GM19240 (cell line): ENCODE data around the gene ZRANB3.
"Not testable (repeated sequence)": the region's sequence is repeated elsewhere in the genome, so short reads cannot be mapped to it uniquely, and the experiment has no call there.

ENCODE experiments used
- DNase-seq: peaks from one replicate; pipeline ENCODE4 v3.0.0; 2011; ENCODE audit warnings: low spot score; ENCODE audit not compliant: insufficient read length

Gene ZRANB3

DNA sequence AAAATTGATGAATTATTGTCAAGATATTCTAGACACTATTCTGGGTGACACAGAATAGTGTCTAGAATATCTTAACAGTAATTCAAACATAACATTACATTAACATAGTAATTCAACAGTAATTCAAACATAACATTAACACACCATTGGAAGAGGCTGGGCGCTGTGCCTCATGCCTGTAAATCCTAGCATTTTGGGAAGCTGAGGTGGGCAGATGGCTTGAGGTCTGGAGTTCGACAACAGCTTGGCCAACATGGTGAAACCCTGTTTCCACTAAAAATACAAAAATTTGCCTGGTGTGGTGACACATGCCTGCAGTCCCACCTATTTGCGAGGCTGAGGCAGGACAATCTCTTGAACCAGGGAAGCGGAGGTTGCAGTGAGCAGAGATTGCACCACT, 195.8 kb downstream of the ZRANB3 start:
- DNase-seq, result no peak

DNA sequence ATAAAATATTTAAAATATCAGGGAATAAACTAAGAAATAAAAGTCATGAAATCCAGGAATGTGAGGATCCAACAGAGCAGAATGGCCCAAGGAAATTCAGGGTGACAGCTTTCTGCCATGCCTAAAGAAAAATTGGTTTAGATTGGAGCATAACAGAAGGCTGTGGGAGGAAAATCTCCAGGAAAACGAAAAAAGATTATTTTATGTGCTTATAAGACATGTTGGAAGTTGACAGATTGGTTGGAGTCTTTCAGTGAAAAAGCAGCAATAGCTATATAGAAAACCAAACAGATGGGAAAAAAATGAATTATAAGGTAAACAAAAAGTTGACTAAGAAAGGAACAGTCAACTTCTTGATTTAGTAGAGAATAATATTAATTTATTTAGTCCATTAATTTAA, 203.9 kb downstream of the ZRANB3 start:
- no peak for DNase-seq

DNA sequence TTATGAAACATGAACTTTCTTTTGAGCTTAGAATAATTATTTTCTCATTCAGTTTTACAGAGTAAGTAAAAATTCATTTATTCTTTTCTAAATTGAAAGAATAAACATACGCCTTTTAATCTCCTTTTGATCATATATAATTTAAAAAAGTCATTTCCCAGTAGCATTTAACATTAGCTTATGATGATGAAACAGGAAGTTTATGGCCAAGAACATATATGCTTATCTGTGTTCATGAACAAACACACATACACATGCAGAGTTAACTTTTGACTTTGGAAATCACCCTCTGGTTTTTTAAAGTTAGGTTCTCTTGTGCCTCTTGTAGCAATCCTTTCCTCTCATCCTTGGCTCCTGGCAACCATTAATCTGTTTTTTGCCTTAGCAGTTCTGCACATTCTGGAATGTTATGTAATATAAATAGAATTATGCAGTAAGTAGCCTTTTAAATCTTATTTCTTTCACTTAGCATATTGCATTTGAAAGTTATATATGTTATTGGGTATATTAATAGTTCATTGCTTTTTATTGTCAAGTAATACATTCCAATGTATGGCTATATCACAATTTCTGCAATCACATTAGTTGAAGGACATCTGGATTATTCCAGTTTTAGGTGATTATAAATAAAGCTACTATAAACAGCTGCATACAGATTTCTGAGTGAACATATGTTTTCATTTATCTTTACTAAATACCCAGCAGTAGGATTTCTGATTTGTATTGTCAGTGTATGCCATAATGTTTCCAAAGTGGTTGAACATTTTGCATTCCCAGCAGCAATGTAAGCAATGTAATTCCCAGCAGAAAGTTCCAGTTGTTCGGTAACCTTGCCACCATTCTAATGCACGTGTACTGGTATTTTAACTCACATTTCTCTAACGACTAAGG, 210.3 kb downstream of the ZRANB3 start:
- DNase-seq, result no peak

DNA sequence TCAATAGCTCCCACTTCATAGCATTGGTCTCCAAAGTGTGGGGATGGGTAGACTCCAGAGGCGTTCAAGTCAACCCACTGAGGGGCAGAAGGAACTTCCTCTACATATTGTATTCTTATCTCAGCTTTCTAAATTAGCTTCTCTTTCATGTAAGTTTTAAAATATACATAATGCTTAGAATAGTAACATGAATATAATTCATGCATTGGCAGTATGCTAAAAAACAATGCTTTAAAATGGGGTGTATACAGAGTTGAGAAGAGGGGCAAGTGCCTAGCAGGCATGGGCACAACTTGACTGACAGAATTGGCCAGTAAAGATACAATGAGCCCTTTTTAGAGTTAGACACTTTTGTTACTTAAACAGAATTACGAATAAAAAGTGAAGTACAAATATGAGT, 212.2 kb downstream of the ZRANB3 start:
- DNase-seq, result no peak

DNA sequence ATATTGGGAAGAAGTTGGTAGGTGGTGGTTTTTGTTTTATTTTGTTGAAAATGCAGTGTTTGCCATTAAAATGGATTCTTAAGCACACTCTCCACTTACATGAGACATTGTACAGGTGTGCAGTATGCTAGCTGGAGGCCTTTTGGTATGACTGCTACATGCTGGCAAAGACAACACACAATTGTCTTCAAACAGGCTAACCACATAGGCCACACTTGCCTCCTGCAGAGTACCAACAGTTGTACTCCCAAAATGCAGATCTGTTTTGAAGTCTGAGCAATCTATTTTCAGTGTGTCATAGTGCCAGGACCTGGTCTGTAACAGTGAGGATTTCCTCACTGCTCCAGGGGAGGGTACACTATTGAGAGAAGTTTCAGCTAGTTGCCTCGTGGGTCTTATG, 213.6 kb downstream of the ZRANB3 start:
- no peak for DNase-seq

DNA sequence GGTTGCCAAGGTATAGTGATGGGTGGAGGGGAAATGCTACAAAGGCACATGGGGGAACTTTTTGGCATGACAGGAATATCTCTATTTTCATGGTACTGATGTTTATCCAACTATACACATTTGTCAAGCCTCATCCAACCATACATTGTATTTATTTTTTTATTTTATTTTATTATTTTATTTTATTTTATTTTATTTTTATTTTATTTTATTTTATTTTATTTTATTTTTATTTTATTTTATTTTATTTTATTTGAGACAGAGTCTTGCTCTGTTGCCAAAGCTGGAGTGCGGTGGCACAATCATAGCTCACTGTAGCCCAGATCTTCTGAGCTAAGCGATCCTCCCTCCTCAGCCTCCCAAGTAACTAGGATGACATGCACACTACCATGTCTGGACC, 219.1 kb downstream of the ZRANB3 start:
- DNase-seq, result no peak

DNA sequence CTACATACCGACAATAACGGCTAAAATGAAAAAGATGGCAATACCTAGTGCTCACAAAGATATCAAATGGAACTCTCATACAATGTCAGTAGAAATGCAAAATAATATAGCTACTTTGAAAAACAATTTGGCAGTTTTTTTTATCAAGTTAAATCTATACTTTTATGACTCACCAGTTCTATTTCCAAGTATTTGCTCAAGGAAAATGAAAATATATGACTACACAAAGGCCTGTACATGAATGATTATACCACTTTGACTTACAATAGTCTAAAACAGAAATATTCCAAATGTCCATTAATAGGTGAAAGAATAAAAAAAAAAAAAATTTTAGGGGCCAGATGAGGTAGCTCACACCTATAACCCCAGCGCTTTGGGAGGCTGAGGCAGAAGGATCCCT, 219.8 kb downstream of the ZRANB3 start:
- no peak for DNase-seq

DNA sequence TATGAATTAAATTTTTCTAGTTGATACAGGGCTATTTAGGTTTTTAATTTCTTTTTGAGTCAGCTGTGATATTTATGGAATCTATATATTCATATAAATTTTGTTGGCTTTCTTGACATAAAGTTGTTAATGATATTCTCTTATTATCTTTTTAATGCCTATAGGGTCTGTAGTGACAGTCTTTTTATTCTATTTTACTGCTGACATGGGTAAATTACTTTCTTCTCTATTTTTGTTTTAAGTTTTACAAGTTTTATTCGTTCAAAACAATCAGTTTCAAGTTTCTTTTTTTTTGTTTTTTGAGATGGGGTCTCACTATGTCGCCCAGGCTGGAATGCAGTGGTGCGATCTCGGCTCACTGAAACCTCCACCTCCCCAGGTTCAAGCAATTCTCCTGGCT, 226.3 kb downstream of the ZRANB3 start:
- no peak for DNase-seq

DNA sequence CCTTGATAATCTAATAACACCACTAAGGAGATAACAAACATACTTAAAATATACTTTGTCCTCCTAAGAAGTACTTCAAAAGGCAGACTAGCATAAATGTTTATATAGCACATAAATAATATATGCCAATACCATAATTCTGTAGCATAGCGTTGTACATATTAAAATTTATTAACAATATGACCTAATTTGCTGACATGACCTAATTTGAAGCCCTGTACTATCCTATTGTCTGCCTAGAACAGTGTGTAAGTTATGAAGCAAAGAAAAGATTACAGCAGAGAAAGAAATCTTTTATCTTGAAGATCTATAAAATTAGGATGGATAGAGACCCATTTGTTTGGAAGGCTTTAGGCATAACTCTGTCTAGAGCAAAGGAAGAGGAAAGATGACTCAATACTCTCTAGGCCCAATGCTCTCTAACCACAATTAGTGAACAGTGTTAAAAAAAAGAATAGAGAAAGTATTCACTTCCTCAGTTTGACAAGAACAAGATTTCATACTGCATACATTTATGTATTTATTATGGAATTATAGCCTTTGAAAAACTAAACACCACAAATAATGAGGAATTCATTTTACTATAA, 231.3 kb downstream of the ZRANB3 start:
- no peak for DNase-seq

DNA sequence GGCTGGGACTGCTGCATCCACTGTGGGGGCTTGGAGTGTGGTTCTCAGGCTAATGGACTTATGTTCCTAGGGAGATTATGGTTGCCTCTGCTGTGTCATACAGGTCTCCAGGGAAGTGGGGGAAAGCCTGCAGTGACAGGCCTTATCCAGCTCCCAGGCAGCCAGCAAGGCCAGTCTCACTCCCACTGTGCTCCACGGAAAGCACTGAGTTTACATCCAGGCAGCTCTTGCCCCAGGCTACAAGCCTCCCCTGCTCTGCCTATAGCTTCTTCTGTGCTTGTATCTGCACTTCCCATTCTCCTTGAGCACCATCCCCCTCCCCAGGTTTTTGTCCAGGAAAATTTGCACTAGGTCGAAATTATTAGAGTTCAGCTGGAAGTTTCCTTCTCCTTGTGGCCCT, 231.9 kb downstream of the ZRANB3 start:
- no peak for DNase-seq

DNA sequence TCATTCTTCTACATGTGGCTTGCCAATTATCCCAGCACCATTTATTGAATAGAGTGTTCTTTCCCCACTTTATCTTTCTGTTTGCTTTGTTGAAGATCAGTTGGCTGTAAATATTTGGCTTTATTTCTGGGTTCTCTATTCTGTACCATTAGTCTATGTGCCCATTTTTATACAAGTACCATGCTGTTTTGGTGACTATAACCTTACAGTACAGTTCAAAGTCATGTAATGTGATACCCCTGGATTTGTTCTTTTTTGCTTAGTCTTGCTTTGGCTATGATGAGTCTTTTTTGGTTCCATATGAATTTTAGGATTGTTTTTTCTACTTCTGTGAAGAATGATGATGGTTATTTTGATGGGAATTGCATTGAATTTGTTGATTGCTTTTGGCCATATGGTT, 243.9 kb downstream of the ZRANB3 start:
- not testable (repeated sequence) for DNase-seq

DNA sequence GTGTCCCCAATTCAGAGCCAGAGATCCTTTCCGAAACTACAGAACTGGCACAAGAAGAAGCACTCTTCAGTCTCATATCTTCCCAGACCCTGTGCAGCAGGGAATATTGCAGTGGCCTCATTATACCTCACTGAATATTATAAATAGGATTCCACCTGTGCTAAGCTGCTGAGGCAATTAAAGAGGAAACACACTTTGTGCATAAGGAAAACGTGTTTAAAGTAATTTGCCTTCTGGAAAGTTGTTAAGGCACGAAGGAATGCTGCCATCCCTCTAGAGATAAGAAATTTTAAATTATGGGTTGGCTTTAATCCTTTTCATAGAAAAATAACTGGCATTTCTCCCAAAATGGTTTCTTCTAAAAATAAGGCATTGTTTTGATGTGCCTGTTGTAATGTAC, 245.6 kb downstream of the ZRANB3 start:
- no peak for DNase-seq

DNA sequence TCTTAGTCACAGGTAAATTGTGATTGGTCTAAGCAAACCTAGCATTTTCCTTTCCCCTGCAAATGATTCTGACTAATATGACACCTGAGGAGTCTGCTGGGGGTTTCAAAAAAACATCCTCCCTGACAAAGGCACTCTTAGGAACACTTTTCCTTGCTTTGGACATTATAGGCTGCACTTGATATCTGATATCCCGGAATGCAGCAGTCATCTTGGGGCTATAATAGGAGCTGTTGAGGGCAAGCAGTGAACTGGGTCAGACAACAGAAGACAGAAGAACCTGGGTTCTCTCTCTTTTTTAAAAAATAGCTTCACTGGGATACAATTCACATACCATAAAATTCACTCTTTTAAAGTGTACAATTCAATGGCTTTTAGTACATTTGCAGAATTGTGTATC, 249.6 kb downstream of the ZRANB3 start:
- no peak for DNase-seq

DNA sequence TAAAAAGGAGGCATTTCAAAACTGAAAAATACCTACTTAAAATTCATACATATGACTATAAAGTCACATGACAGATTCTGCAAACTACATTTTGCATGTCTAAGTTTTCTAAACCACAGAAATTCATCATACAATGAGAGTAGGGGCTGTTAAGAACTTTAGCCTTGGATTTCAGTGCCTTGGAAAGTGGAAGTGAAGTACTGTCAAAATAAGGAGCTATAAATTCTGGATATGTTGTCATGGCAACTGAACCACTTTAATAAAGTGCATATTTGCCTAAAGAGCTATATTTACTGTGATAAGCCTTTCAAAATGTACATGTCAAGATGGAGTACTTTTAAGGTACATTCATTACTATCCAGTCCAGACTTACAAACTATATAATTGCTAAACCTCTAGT, 251.8 kb downstream of the ZRANB3 start:
- DNase-seq, result no peak

DNA sequence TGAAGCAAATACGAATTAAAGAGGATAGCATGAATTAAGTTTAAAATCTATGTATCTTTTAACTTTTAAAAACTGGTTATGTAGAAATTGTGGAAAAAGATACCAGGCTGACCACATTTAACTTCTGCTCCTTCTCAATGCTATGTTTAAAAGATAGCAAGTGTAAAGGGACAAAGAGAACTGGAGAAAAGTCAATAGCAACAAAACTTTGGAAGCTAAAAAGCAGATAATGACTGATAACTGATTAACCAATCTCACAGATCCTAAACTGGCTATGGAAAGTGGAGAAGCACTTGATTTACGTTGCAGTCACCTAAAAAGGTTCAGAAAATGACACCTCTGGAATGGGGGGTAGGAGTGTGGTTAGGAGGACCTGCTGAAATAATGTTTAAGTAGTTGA, 254.5 kb downstream of the ZRANB3 start:
- no peak for DNase-seq

DNA sequence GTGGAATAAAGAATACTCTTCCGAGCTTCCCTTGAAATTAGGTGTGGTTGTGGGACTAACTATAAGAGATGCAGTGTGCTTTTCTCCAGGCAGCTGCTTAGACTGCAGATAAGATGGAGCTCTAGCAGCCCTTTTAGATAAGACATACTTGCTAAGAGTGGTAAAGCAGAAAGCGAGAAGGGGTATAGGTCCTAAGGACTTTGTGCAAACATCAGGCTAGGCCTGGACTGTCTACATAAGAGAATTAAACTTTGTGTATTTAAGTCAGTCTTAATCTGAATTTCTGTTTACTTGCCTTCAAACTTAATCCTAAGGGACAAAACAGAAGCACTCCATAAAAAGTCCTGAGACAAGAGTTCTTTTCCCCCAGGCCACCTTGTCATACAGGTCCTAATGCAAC, 260.0 kb downstream of the ZRANB3 start:
- no peak for DNase-seq

DNA sequence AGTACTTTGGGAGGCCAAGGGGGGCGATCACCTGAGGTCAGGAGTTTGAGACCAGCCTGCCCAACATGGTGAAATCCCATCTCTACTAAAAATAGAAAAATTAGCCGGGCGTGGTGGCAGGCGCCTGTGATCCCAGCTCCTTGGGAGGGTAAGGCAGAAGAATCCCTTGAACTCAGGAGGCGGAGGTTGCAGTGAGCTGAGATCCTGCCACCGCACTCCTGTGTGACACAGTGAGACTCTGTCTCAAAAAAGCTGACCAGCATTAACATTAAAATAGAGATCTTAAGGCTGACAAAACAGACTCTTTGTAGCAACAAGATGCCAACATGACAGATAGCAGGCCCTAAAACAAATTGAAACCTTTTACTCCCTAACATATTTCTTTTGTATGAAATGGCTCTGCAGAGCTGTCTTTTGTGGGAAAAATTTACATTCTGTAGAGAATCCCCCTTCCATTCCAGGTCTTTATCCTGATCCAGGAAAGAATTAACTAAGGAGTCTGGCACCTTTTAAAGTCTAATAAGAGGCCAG, 265.0 kb downstream of the ZRANB3 start:
- no peak for DNase-seq

DNA sequence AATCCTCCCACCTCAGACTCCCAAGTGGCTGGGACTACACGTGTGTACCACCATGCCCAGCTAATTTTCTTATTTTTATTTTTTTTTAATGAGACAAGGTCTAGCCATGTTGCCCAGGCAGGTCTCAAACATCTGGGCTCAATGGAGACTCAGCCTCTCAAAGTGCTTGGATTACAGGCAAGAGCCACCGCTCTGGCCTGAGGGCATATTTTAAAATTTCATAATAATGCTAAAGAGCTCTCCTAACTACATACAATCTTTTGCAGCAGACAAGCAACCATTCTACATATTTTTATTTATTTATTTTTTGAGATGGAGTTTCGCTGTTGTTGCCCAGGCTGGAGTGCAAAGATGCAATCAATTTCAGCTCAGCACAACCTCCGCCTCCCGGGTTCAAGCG, 271.9 kb downstream of the ZRANB3 start:
- no peak for DNase-seq

DNA sequence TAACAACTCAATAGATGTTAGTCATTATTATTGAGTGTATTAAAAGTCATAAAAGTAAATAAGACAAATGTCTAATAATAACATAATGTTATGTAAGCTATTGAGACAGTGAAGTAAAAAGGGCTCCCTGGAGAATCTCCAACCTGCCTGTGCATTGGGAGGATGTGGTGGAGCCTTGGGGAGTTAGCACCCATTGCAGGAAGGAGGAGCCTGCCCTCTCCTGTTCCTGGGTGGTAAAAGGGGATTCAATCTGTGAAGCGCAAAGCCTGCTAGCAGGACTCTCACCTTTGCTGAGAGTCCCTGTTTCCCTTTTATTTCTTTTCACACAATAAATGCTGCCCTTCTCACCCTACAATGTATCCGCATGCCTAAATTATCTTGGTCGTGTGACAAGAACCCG, 272.8 kb downstream of the ZRANB3 start:
- no peak for DNase-seq

DNA sequence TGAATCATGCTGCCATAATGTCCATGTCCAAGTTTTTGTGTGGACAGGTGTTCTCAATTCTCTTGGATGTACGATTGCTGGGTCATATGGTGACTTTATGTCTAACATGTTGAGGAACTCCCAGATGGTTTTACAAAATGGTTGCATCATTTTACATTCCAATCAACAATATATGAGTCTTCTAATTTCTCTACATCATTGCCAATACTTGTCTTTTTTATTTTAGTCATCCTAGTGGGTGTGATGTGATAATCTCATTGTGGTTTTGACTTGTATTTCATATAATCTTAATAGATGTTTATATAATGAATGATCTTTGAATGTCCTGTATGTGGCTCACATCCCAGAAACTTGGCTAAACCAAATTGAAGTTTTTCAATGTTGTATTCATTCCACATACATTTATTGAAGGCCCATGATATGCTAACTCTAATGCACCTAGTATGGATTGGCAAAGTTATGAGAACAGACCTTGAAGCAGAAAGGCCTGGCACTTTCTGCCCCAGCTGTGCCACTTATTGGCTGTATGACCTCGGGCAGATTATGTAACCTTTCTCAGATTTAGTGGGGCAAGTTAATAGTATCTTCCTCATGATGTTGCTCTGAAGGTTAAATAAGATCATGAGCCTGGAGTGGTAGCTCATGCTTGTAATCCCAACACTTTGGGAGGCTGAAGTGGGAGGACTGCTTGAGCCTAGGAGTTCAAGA, 273.5 kb downstream of the ZRANB3 start:
- DNase-seq, result no peak

DNA sequence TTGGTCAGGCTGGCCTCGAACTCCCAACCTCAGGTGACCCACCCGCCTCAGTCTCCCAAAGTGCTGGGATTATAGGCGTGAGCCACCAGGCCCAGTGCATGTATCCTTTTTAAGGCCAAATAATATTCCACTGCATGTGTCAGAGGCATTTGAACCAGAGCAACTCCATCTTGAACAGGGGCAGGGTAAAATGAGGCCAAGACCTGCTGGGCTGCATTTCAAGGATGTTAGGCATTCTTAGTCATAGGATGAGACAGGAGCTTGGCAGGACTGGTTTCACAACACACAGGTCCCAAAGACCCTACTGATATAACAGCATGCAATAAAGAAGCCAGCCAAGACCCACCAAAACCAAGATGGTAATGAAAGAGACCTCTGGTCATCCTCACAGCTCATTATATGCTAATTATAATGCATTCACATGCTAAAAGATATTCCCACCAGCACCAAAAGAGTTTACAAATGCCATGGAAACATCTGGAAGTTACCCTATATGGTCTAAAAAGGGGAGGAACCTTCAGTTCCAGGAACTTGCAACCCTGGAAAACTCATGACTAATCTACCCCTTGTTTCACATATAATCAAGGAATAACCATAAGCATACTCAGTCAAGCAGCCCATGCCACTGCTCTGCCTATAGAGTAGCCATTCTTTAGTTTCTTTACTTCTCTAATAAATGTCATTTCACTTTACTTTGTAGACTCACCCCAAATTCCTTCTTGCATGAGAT, 274.3 kb downstream of the ZRANB3 start:
- DNase-seq, result no peak

DNA sequence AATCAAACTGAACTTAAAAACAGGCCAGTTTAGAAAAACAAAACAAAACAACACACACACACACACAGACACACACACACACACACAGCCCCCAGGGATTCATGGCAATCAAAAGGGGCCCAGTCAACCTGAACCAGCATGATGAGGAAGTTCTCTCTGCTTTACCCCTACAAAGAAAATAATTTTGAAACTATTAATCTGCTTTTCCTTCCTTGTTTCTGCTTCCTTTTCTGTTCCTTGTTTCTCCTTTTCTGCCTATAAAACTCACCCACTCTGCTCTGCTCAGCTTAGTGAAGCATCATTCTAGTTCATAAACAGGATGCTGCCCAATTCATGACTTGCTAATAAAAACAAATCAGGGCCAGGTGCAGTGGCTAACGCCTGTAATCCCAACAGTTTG, 275.8 kb downstream of the ZRANB3 start:
- no peak for DNase-seq
